Cerebellar cortex (tissue), 1 donor: ENCODE measurements around the gene CKB.

Experiments
- DNase-seq: peaks from one replicate; pipeline ENCODE4 v3.0.0-alpha.2; 2015; ENCODE audit warnings: low spot score

CKB gene

DNA sequence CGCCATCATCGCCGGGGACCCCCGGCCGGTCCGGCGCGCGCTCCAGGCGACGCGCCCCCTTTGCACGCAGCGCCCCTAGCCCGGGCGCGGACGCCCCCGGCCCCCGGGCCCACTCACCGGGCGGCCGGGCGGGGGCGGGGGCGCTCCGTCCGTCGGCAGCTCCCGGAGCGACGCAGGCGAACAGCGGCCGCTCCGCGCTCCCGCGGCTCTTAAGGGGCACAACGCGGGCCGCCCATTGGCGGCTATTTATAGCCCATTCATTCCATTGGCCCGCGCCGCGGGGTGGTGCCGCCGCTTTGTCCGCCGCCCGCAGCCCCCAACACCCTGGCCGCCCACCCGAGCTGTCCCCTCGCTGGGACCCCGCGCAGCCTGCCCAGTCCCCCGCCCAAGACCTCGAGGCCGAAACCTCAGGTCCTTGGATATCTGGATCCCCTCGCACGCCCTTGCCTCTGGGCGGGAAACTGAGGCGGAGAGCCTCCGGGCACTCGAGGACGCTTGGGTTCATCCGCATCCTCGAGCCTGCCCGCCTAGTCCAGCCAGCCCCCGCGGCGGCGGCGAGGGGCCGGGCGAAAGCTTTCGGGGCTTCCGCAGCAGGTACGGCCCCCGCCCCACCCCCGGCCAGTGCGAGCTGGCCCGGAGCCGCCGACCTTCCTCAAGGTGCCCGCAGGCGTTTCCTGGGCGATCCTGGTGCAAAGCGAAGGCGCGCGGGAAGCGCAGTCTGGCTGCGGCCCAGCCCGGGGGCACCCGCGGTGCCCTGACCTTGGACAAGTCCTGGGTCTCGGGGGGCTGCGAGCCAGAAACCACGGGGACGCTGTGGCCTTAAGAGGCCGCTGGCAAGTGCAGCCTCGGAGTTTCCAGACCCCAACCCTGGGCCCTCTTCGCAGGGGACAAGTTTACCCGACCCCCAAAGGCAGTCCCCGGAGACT is at the start of gene CKB:
TSS of gene CKB (minus strand) at position 182 of the 926 bp plus-strand sequence. CDS start 337 bp downstream, outside the sequence.
- peak; percentile 87 for DNase-seq

DNA sequence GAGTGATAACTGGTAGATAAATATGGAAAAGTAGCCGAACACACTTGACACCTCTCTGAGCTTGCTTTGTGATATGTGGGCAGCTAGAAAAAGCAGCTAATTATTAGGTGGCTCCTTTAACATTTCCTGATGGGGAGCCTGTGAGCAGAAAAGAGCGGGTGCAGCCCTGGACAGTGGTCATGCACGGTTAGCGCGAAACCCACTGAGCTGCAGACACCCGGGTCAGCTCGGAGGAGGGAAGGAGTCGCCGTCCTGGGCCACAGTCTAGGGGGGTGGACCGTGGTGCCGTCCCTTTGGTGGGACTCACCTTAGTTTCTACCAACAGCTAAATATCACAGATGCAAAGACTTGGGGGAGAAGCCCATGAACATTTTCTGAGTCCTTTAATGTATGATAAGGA is 46.8 kb upstream of the CKB start:
- no peak for DNase-seq

- no peak for DNase-seq
These were observed 46.3 kb upstream of the CKB start for GRCh38 chr14:103568952-103569351.

DNA sequence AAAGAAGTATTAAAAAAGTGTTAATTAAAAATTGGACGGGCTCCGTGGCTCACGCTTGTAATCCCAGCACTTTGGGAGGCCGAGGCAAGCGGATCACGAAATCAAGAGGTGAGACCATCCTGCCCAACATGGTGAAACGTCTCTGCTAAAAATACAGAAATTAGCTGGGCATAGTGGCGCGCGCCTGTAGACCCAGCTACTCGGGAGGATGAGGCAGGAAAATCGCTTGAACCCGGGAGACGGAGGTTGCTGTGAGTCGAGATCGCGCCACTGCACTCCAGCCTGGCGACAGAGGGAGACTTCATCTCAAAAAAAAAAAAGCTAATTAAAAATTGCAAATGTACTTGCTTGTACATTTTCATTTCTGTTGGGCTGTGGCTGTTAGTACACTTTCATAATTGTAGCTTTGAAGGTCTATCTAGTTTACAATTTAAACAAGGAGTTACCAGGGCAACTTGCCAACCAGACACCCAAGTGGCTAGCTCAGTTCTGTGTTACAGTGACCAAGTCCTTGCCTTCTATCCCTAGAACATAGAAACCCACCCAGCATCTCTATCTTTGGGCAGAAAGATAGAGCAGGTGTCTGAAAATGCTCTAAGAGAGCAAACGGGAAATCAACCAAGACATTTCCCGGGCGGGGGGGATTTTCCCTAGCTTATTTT is 41.3 kb upstream of the CKB start:
- no peak for DNase-seq

GRCh38 chr14:103563226-103563620 is 40.6 kb upstream of the CKB start:
- no peak for DNase-seq

- DNase-seq, result peak; percentile 78
These were observed 40.0 kb upstream of the CKB start, which contains the start of the genes BAG5 and COA8 for GRCh38 chr14:103562429-103563225. Gene BAG5 (minus strand): TSS chr14:103562657. CDS start chr14:103561164, 1,493 bp downstream. Gene COA8 (plus strand): TSS chr14:103562960. CDS start chr14:103563002, 42 bp downstream.

GRCh38 chr14:103562179-103562428 is 39.5 kb upstream of the CKB start:
- no peak for DNase-seq

DNA sequence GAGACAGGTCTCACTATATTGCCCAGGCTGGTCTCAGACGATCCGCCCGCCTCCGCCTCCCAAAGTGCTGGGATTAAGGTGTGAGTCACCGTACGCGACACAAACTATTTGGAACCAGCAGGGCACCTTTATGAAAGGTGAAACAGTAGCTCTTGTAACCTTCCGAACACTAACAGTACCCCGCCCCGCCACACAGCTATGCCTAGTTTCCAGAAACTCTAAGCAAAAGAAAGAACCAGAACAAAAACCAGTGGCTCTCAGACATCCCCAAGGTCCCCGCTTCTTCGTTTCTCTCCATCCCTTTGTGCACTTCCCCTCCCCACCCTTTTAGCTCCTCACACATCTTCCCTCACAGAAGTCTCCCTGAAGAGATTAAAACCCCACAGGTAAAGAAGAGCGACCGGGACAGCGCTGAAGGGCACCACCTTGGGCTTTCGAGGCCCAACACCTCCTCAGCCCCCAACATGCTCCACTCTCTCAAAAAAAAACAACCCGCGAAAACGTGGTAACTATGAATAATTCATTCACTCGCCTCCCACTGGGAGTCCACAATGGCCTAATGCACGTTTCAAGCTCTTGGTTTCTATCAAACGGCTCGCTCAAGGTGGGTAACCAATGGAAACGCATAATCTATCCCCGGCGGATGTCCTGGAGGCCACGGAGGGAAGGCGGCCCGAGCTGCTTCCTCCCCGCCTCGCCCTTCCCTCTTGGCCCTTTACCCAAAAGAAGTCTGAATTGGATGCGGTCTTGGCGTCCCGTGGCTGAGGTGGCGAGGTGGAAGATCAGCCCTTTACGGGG is 39.0 kb upstream of the CKB start:
- no peak for DNase-seq

- DNase-seq, result no peak
These were observed 38.1 kb upstream of the CKB start for GRCh38 chr14:103560691-103561090.

DNA sequence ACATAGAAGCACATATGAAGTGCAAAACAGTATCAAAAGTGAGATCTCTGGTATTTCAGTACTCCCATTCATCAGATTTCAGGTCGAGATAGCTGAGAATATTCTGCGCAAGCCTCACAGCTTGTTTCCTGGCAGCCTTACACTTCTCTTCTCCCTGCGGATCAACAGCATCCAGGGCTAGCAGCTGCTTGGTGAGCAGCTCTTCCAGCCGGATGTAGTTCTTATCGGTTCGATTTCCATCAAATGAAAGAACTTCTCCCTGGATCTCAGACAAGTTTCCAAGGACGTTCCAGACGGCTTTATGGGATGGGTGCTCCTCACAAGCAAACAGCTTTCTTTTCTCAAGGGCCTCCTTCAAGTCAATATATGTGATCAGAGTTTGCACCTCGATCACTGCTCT is 37.1 kb upstream of the CKB start:
- no peak for DNase-seq

GRCh38 chr14:103558071-103558882 is 35.6 kb upstream of the CKB start:
- DNase-seq, result no peak

- no peak for DNase-seq
These were observed 34.5 kb upstream of the CKB start for GRCh38 chr14:103556946-103557758.

DNA sequence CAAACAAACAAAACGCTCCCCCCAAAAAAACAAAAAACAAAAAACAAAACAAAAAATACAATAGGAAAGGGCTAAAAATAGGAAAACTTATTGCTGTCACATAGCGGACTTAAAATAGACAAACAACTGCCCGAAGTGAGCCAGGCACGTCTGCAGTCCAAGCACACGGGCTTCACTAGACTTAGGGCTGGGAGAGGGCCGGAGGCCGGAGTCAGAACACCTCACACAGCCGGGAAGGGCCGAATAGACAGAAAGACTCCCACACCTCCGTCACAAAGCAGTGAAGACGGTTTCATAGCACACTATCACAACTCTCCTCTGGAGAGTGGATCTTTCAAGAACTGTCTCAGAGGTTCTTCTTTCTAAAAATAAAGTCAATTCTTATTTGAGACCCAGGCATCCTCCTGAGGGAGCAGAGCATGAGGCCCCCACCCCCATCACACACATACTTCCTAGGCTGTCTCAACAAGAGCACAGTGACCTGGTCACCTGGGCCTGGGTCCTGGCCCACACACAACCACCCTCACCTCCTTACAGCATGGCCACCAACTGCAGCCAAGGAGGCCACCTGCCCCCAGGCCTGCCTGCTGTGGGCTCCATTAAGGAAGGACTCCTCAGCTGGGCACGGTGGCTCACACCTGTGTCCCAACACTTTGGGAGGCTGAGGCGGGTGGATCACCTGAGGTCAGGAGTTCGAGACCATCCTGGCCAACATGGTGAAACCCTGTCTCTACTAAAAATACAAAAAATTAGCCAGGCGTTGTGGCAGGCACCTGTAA is 33.1 kb upstream of the CKB start:
- DNase-seq, result no peak

- no peak for DNase-seq
These were observed 30.2 kb upstream of the CKB start for GRCh38 chr14:103552846-103553210.

- DNase-seq, result peak; percentile 73
These were observed 29.6 kb upstream of the CKB start for GRCh38 chr14:103552011-103552845.

DNA sequence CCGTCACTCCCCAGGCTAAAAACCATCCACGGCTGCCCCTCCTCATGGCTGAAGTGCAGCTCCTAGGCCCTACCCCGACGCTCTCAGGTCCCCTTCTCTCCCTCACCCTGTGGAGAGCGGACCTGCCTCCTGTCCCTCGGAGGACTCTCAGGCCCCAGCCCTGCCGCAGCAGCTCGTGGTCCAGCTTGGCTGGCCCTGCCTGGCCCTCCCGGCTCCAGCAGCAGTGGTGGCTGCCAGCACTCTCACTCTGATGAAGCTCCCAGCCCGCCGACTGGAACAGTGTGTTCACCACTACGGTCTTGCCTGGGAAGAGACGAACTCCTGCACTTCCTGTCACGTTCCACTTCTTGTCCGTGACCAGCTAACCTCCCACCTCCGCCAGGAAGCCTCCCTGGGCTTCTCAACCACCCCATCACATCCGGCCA is 28.7 kb upstream of the CKB start:
- DNase-seq, result peak; percentile 57

- DNase-seq, result no peak
These were observed 28.1 kb upstream of the CKB start for GRCh38 chr14:103550451-103551337.
